ENCODE data around the gene PDK3. TPM values are rescaled to one million over a fixed set of nuclear protein-coding genes. Genes with fewer than 3 reads are reported as not detected.

PDK3 gene
- total and polyA plus RNA-seq, 7 donors: 3.6 to 63.2 (median 47.6) TPM

DNA sequence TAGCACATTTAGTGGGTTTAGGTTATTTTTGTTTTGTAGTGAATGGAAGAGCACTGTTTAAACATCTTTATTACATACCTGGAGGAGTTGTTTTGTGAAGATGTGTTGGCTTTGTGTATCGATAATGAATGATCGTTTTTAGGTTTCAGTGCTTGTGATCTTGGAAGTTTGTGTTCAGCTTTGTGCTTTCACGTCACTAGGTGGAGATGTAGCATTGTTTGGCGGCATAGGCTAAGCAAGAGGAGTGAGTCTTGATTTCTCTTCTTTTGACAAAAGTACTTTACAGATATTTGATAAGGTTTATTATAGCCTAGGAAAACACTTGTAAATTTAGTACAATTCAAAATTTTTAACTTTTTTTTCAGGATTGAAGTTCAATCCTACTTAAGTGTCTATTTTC is 50.4 kb downstream of the PDK3 start:
- no peaks in the 10 kb centered on the region for H3K27me3 ChIP-seq
- peaks cover 0 to 12% (median 0%) of the 10 kb centered on the region in 4 donors for H3K36me3 ChIP-seq
- DNase-seq: no peak
- H3K9me3 ChIP-seq: no peaks in the 10 kb centered on the region
- H3K4me1 ChIP-seq: no peaks in the 10 kb centered on the region
- WGBS, 2 donors: 53 to 72% methylated on average over 4 of the region's 4 CpGs
- TF ChIP-seq POLR2AphosphoS5 (IDR thresholded peaks at IDR 0.05) (no peak), CTCF (IDR thresholded peaks at IDR 0.05) (no peak), EP300 (IDR thresholded peaks at IDR 0.05) (no peak), POLR2A (IDR thresholded peaks at IDR 0.05) (no peak)
- no peak overlapping the region for H3K4me3 ChIP-seq
- H3K27ac ChIP-seq: no peak overlapping the region
- intact Hi-C loops (cut with DNase I): no loop called here

DNA sequence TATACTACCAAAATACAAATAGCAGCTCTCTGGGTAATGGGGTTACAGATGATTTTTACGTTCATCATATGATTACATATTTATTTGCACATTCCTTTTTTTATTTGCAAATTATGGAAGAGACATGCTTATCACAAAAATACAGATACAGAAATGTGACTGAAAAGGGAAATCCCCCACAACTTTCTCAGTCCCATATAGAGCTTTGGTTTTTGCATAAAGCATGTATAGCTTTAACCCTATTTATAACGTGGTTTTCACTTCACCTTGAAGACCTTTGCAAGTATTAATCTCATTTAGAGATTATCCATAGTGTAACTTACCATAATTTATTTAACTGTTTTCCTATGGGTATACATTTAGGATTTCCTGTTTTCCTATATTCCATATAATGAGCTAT is 55.4 kb downstream of the PDK3 start:
- Histone ChIP-seq H3K9me3 (no peaks in the 10 kb centered on the region), H3K36me3 (peaks cover 0 to 16% (median 0%) of the 10 kb centered on the region in 4 donors), H3K27ac (no peak overlapping the region), H3K4me1 (no peaks in the 10 kb centered on the region), H3K27me3 (no peaks in the 10 kb centered on the region), H3K4me3 (no peak overlapping the region)
- TF ChIP-seq CTCF (IDR thresholded peaks at IDR 0.05) (no peak), POLR2AphosphoS5 (IDR thresholded peaks at IDR 0.05) (no peak), POLR2A (IDR thresholded peaks at IDR 0.05) (no peak), EP300 (IDR thresholded peaks at IDR 0.05) (no peak)
- DNase-seq: no peak
- 86 to 99% methylated on average over 2 of the region's 2 CpGs for WGBS, 2 donors
- intact Hi-C loops (cut with DNase I): no loop called here

GRCh38 chrX:24525455-24525854 is 60.4 kb downstream of the PDK3 start:
- peaks cover 0 to 18% (median 1%) of the 10 kb centered on the region in 4 donors for H3K36me3 ChIP-seq
- H3K27me3 ChIP-seq: no peaks in the 10 kb centered on the region
- no peak overlapping the region for H3K4me3 ChIP-seq
- no peak for DNase-seq
- 95 to 98% methylated on average over 2 of the region's 2 CpGs for WGBS, 2 donors
- H3K4me1 ChIP-seq: no peaks in the 10 kb centered on the region
- intact Hi-C loops (cut with DNase I): no loop called here
- TF ChIP-seq POLR2A (IDR thresholded peaks at IDR 0.05): no peak
- TF ChIP-seq CTCF (IDR thresholded peaks at IDR 0.05): no peak
- no peaks in the 10 kb centered on the region for H3K9me3 ChIP-seq
- H3K27ac ChIP-seq: no peak overlapping the region

DNA sequence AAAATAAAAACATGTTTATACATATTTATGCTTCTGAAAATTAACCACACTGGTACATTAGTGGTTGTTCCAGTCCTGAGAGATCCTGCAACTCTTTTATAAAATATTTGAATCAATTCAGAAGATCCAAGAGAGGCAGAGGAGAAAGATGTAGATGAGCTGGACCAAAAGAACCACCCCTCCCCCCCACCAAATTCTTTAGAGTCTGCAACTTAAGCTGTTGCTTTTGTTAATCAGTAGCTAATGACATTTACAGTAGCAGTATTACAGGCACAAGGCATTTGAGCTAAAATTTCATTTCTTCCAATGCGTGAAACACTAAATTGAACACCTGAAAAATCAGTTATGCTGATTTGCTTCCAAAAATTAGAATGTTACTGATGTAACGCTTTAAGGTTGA is 61.5 kb downstream of the PDK3 start:
- H3K27me3 ChIP-seq: no peaks in the 10 kb centered on the region
- intact Hi-C loops (cut with DNase I): no loop called here
- H3K4me1 ChIP-seq: no peaks in the 10 kb centered on the region
- H3K27ac ChIP-seq: no peak overlapping the region
- DNase-seq: no peak
- no peak for TF ChIP-seq POLR2AphosphoS5 (IDR thresholded peaks at IDR 0.05)
- no peak for TF ChIP-seq CTCF (IDR thresholded peaks at IDR 0.05)
- no peak for TF ChIP-seq POLR2A (IDR thresholded peaks at IDR 0.05)
- TF ChIP-seq EP300 (IDR thresholded peaks at IDR 0.05): no peak
- peaks cover 0 to 14% (median 1%) of the 10 kb centered on the region in 4 donors for H3K36me3 ChIP-seq
- 97 to 100% methylated on average over 2 of the region's 2 CpGs for WGBS, 2 donors
- H3K9me3 ChIP-seq: no peaks in the 10 kb centered on the region
- no peak overlapping the region for H3K4me3 ChIP-seq

- Histone ChIP-seq H3K9me3 (no peaks in the 10 kb centered on the region), H3K27ac (no peak overlapping the region), H3K36me3 (peaks cover 0 to 19% (median 1%) of the 10 kb centered on the region in 4 donors), H3K27me3 (no peaks in the 10 kb centered on the region), H3K4me1 (no peaks in the 10 kb centered on the region), H3K4me3 (no peak overlapping the region)
- no peak for DNase-seq
- 75 to 77% methylated on average over 1 of the region's 1 CpG for WGBS, 2 donors
- TF ChIP-seq EP300 (IDR thresholded peaks at IDR 0.05) (no peak), POLR2A (IDR thresholded peaks at IDR 0.05) (no peak), POLR2AphosphoS5 (IDR thresholded peaks at IDR 0.05) (no peak), CTCF (IDR thresholded peaks at IDR 0.05) (no peak)
- intact Hi-C loops (cut with DNase I): no loop called here
These were observed 63.5 kb downstream of the PDK3 start for GRCh38 chrX:24528605-24529004.

Data from sigmoid colon (tissue), 7 donors.